ENCODE results near the gene TRAPPC12.
"Not testable (repeated sequence)": the region's sequence is repeated elsewhere in the genome, so short reads cannot be mapped to it uniquely, and the experiment has no call there.

Gene TRAPPC12

GRCh38 chr2:3369340-3370181 is 9.9 kb upstream of the TRAPPC12 start:
- DNase-seq = not testable (repeated sequence)

GRCh38 chr2:3376821-3377220 is 2.7 kb upstream of the TRAPPC12 start:
- DNase-seq = no peak

GRCh38 chr2:3377279-3377611 is 2.2 kb upstream of the TRAPPC12 start:
- DNase-seq = peak; percentile 55

GRCh38 chr2:3377612-3378432 is 1.7 kb upstream of the TRAPPC12 start, which contains the start of gene EIPR1:
Gene EIPR1, minus strand, starts transcription at chr2:3377818. Its CDS starts 129 bp downstream, at chr2:3377689.
- DNase-seq = peak; percentile 98

GRCh38 chr2:3379339-3379646 is 201 bp upstream of the TRAPPC12 start:
- DNase-seq = no peak

GRCh38 chr2:3386448-3386958 is 7.0 kb downstream of the TRAPPC12 start:
- no peak for DNase-seq

- DNase-seq = no peak
These were observed 7.5 kb downstream of the TRAPPC12 start for GRCh38 chr2:3387011-3387410.

- DNase-seq = no peak
These were observed 8.3 kb downstream of the TRAPPC12 start for GRCh38 chr2:3387644-3388411.

GRCh38 chr2:3388412-3388738 is 8.9 kb downstream of the TRAPPC12 start:
- no peak for DNase-seq

- DNase-seq = no peak
These were observed 9.7 kb downstream of the TRAPPC12 start for GRCh38 chr2:3389193-3389592.

GRCh38 chr2:3390041-3390440 is 10.5 kb downstream of the TRAPPC12 start:
- no peak for DNase-seq

- DNase-seq = no peak
These were observed 12.7 kb downstream of the TRAPPC12 start for GRCh38 chr2:3392216-3392615.

GRCh38 chr2:3396920-3397559 is 17.5 kb downstream of the TRAPPC12 start:
- no peak for DNase-seq

- no peak for DNase-seq
These were observed 19.4 kb downstream of the TRAPPC12 start for GRCh38 chr2:3398857-3399256.

- DNase-seq = no peak
These were observed 19.9 kb downstream of the TRAPPC12 start for GRCh38 chr2:3399381-3399780.

GRCh38 chr2:3399829-3400228 is 20.3 kb downstream of the TRAPPC12 start:
- DNase-seq = no peak

GRCh38 chr2:3403587-3404334 is 24.3 kb downstream of the TRAPPC12 start:
- DNase-seq = no peak

GRCh38 chr2:3404349-3404894 is 24.9 kb downstream of the TRAPPC12 start:
- DNase-seq = no peak

GRCh38 chr2:3405307-3405706 is 25.8 kb downstream of the TRAPPC12 start:
- DNase-seq = no peak

- no peak for DNase-seq
These were observed 26.4 kb downstream of the TRAPPC12 start for GRCh38 chr2:3405876-3406275.

- DNase-seq = no peak
These were observed 27.0 kb downstream of the TRAPPC12 start for GRCh38 chr2:3406501-3406900.

GRCh38 chr2:3408781-3409180 is 29.3 kb downstream of the TRAPPC12 start:
- no peak for DNase-seq
